Inflammatory macrophage treated with lipopolysaccharide for 4 hours (primary cell): ENCODE measurements around the gene SH2D7.

Source experiments
- DNase-seq: peaks from one replicate; pipeline ENCODE4 v3.0.0-alpha.2; 2020

The SH2D7 gene

DNA sequence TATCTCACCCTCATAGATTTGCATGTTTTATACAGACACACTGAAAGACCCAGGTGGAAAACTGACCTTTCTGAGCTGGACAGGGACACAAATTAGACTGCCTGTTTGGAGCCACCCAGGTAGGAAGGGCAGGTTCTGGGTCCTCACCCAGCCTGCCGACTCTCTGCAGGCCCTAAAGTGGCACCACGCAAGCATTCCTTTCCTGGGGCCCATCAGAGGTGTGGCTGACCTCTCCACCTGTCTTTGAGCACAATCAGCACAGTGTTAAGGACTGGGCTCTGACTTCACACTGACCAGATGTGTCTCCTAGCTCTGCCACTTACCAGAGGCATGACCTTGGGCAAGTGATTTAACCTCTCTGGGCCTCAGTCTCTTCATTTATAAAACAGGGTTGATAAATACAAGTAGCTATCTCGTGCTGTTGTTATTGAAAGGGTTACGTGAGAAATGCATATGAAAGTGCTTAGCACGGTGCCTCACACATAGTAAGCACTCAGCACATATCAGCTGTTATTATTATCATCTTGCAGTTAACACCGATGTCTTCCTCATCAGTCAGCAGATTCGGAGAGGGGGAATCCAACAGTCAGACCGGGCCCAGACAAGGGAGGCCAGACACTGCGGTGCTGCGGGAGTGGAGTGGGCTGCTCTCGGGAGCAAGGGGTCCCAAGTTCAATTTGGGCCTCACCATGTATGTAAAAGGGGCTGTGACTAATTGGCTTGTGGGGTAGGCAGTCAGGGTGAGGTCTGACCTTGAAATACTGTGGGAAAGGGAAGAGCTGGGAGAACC is 12.9 kb upstream of the SH2D7 start:
- peak; percentile 27 for DNase-seq

DNA sequence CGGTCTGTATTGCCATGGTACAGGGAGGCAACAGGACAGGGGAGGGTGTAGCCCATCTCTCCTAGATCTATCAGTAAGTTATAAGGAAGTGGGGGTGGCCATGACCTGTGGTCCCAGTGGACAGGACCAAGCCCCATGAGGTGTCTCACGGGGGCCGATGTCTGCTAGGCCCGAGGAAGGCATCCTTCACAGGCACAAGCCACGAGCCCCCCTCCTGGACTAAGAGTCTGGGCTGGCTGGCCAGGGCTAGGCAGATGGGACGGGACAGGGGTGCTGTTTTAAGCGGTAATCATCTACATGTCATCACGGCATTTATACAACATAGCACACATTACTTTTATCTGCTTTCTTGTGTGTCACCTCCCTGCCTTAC is 12.3 kb upstream of the SH2D7 start:
- no peak for DNase-seq

DNA sequence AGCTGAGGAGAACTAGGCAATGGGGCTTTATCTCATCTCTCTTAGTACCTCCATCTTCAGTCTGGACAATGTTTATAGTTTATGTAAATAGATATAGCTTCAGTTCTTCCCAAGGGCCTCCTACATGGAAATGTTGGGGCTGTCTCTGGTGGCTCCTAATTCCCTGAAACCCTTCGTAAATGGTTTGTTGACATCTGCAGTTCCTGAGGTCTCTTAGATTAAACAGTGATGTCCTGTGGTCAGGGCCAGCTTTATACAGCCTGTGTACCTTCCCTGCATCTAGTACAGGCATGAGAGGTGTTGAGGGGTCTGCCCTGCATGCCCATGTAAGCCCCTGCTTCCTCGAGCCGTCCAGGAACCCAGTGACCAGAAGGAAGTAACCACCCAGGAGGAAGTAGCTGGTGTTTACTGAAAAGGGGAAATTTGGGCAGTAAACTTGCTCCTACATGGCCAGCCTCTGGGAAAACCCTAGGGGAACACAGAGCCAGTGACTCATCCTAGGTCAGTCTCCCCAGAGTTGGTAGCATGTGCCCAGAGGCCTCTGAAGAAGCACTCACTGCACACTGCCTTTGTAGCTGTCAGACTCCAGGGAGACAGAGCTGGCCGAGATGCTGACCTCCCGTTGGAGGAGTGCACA is 10.1 kb upstream of the SH2D7 start:
- DNase-seq = peak; percentile 96

DNA sequence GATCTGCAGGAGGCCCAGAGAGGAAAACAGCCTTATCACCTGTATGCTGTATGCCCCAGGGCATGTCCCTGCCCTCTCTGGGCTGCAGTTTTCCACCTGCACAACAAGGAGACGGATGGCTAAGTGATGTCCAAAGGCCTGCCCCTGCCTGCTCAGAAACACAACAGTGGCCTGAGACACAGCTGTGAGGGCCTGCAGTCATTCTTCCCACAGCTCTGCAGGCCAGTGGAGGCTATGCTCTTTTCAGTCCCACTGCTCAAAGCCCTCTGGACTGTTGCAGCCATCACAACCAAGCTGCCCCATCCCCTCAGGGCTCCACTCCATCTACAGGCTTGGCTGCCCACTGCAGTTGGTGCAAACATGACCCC is 9.6 kb upstream of the SH2D7 start:
- no peak for DNase-seq

DNA sequence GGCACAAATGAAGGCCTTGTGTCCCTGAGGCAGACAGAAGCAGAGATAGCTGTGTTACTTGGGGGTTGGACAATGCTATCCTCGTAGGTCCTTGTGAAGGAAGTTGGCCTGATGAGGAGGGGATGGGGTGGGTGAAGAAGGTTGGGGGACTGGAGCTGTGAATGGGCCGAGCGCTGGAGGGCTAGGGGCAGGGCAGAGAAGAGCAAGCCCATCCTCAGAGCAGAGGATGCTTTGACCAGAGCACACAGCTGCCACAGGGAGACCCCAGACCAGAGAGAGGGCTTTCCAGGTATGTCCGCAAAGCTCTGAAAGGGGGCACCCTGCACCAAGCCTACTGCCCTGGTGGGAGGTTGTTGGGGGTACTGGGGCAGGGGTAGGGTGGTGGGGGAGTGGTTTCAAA is 9.2 kb upstream of the SH2D7 start:
- no peak for DNase-seq

DNA sequence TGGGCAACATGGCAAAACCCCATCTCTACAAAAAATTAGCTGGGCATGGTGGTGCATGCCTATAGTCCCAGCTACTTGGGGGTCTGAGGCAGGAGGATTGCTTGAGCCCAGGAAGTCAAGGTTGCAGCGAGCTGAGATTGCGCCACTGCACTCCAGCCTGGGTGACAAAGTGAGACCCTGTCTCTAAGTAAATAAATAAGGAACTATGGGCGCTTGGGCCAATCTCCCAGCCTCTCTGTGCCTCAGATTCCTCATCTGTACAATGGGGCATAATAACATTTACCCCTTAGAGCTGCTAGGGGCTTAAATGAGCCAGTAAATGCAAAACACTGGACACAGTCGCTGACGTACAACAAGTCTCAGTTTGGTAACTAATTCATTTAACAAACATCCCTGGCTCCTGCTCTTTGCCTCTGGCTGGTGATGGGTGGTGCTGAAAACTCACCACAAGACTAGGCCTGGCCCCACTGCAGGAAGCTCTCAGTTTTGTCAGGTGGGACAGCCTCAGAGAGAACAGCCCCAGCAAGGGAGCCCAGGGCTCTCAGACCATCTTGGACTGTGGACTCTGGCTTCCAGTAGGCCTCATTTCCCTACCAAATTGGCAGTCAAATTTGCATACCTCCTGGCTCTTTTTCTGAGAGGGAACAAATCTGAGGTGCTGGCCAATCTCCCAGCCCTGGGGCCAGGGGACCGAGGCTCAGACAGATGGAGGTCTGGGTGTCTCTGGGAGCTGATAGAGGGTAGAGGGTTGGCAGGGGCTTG is 8.5 kb upstream of the SH2D7 start:
- DNase-seq = peak; percentile 29

DNA sequence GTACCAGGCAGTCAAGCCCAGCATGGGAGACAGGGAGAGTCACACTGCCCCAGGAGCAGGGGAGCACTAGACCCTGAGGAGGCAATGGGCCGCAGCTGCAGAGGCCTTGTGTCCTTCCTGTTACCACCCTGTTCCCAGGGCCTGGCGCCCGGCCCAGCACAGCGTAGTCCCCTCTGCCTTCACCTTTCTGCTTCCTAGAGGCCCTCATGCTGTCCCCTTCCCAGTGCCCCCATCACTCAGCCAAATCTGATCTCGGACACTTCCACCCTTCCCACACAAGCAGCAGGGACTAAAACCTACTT is 8.0 kb upstream of the SH2D7 start:
- no peak for DNase-seq

DNA sequence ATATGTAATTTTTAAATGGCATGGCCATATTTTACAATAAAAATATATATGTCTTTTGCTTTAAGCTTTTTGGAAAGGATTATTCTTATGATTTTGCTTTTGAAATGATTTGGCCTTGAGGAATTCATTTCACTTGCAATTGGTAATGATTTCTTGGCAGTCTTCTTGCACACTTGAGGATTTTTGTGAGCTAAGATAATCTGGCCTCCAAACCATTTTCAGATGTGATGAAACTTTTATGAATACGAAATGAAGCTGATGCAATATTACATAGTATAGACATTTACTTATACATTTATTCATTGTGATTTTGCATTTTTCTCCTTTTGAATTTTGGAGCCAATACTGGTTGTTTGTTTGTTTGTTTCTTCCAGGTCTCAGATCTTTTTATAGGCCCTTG is 6.4 kb upstream of the SH2D7 start:
- DNase-seq = peak; percentile 72

DNA sequence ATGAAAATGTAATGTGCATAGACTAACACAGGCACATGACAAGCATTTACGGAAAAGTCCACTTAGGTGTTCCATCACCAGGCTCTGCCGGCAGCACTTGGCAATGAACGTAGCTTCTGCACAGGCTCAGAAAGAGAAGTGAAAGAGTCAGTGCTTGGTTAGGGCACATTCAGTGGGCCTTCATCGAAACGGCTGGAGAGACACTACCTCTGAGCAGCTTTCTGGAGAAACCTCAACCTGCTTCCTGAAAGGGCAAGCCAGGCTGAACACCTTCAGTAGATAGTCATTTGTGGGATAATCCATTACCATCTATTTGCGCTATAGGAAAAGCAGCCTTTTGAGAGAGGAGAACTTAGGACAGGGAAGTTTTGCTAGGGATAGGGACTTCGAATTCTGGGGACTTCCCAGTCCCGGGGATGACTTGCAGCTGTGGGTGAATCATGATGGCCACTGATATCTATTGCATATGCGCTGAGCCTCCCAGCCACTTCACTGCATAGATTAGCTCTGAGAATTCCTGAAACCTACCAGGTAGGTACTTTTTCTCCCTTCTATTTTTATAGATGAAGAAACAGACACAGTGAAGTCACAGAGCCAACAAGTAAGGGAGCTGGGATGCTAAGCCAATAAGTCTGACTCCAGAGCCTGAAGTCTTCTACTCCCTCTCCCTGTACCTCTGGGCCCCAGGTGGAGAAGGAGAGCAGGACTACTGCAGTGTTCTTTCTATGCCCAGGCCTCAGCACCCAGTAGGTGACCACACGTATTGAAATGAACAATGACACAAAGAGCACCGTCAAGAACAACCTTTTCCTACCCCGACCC is 4.2 kb upstream of the SH2D7 start:
- DNase-seq = peak; percentile 90

DNA sequence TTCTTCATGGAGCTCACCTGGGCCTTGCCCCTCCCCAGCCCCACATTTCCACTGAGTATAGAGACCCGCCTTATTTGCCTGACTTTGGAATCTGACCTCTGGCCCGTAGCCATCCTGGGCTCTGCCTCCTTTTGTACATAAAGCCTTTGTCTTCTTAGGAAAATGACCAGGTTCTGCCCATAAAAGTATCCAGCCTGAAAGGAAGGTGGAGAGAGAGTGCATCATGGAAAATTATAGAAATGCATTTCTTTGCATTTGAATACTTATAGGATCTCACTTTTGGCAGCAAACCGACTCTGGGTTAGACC is 3.6 kb upstream of the SH2D7 start:
- DNase-seq = no peak

DNA sequence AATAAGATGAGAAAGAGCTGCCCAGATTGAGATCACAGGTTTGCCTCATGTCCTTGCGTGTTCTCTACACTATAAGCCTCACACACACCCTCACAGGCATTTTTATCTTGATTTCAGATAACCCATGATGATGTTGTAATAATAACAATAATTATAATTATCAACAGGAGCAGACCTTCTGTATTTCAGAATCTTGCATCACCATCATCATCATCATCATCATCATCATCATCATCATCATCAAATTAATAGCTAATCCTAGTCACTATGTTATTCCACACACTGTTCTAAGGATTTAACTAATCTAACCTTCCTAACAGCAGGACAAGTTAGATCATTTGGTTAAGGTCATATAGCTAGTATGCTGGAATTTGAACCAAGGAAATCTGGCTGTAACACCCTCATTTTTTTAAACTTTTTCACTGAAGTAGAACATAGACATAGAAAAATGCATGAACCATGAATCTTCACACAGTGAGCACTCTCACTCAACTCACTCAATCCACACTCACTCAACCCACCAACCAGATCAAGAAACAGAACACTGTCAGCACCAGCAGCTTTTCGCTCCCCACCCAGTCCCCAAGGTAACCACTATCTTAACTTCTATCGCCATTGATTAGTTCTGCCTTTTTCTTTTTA is 1.8 kb upstream of the SH2D7 start:
- no peak for DNase-seq

DNA sequence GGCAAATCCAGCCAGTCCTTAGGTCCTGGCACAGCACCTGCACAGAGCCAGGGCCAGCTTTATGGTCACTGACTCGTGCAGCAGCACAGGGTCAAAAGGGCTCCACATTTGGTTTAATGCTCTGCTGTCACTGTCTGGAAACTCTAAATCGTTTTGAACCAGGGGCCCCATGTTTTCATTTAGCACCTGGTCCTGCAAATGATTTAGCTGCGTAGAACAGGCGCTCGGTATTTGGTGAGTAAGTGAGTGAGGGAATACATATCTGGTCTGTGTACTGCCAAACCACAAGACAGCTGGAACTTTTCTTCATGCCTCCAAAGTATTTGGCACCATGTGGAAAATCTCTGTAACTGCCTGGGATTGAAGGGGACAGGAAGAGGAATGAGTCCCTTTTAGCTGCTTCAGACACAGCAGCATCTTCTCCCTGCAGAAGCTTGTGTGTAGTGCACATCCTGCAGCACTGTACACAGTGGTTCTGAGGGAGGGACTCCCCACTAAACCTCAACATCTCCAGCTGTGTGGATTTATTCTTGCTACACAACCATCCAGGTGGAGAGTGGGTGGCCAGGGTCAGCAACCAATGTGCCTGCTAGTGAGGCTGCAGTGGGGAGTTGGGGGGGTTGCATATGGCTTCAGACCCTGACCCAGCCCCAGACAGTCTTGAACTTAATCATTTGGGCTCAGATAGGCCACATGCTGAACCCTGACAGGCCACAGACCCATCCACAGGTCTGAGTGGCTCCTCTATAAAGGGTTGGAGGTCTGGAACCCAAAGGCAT is 1.1 kb downstream of the SH2D7 start:
- no peak for DNase-seq

DNA sequence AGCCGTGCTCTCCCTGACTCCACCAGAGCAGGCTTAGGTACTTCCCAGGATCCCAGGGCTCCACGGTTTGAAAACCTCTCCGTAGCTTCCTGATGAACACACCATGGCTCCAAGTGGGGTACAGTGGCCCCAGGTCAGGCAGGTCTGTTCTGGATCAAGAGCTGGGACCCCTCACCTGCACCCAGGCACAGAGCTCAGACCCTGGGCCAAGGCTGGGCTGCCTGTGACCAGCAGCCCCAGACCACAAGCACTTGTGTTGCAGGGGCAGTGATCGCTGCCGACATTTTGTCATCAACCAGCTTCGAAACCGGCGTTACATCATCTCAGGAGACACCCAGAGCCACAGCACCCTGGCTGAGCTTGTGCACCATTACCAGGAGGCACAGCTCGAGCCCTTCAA is 5.3 kb downstream of the SH2D7 start:
- DNase-seq = no peak

DNA sequence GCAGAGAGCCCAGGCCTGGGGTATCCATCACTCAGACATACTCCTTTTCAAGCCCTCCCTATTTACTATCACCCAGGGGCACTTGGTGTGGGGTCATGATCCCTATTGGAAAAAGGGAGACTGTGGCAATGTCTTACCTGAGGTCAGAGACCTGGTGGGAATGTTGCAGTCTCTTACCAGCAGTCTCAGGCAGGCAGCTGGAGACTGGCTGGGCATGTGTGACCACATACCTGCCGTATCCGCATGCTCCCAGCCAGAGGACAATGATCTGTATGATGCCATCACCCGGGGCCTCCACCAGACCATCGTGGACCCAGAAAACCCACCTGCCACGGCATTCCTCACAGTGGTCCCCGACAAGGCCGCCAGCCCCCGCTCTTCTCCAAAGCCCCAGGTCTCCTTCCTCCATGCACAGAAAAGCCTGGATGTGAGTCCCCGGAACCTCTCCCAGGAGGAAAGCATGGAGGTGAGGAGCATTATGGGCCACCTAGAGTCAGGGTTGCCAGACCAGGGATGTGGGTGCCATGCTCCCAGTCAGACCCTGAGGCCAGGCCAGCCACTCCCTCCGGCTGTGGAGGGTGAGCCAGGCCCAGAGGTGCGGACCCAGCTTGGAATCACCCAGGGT is 5.9 kb downstream of the SH2D7 start:
- DNase-seq = no peak

DNA sequence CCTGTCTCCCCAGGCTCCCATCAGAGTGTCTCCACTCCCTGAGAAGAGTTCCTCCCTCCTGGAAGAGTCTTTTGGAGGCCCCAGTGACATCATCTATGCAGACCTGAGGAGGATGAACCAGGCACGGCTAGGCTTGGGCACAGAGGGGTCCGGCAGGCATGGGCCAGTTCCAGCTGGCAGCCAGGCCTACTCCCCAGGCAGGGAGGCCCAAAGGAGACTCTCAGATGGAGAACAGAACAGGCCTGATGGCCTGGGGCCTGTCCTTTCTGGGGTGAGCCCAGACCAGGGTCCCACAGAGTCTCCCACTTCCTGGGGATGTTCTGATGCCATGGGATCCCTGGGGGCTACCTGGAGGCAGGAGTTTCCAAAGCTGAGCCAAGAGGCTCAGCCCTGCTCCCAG is 8.5 kb downstream of the SH2D7 start:
- no peak for DNase-seq

DNA sequence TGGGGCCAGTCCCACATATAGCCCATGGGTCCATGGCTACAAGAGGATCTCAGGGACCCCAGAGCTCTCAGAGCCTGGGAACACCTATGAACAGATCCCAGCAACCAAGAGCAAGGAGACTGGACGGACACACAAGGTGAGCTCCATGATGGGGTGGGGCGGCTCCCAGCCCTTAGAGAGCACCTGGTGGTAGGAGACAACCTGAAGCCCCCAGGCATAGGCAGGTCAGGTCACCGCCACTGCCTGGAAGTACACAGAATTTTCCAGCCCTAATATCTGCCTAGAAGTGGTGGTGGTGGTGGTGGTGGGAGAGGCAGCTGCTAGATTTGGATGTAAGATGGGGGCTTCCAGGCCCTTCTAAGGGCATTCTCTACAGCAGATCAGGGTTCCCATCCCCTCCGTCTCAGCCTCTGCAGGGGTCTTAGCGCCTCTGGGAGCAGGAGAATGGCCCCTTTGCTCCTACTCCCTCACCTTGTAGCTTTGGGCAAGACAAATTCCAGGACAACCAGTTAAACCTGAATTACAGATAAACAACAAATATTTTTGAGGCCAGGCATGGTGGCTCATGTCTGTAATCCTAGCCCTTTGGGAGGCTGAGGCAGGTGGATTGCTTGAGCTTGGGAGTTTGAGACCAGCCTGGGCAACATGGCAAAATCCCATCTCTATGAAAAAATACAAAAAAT is 9.2 kb downstream of the SH2D7 start:
- no peak for DNase-seq

DNA sequence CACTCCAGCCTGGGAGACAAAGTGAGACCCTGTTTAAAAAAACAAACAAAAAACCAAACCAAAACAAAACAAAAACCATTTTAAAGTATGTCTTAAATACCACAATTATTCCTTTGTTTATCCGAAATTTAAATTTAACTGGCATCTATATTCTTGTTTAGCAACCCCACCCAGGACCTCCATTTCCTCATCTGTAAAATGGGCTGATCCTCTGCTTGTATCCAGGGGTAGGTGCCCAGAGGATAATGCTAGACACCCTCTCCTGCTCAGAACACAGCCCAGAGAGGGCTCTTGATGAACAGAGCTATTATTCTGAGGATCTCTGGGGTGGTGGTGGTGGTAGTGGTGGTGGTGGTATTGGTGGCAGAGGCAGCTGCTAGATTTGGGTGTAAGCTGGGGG is 9.8 kb downstream of the SH2D7 start:
- DNase-seq = no peak

DNA sequence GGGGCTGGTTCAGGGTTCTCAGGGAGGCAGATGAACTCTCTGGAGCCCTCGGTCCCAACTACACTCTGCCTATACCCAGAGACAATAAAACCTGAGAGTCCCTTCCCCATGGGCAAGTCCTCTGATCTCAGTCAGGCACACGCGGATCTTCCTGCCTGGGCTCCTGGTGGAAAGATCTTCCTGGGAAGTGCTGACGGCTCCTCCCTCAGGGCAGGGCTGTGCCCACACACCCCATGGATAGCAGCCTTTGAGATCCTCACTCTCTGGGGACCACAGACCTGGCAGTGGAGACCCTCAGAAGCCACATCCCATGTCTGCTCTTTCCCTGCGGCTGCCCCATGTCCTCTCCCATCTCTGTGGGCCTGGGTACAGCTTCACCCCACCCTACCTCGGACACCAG is 10.4 kb downstream of the SH2D7 start:
- DNase-seq = no peak

DNA sequence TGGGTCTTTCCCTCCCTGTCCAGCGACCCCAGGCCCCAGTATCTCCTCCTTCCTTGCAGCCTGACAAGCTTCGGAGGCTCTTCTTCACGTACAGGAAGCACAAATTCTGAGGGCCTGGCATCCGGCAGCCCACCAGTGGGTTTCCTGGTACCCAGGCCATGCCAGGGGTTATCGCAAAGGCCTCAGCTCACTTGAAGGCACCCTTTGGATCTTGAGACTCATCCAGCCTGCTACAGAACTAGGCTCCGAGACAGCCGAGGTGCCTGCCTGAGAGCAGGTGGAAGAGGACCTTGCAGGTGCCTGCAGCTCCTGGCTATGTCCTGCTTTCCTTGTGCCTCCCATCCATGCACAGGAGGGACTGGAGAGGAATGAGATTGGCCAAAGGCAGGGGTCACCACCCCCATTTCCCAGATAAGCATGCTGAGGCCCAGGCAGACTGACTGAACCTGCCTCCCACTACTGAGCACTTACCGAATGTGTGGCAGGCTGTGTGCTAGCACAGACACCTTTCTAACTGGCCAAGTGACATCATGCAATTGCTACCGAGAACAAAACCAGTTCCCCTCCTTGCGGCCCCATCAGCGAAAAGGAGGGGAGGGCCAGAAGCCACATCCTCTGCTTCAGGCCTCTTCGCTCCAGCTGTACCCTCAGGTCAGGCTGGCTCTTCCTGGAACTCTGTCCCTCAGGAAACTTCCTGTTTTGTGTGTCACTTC is 11.2 kb downstream of the SH2D7 start:
- peak; percentile 27 for DNase-seq

DNA sequence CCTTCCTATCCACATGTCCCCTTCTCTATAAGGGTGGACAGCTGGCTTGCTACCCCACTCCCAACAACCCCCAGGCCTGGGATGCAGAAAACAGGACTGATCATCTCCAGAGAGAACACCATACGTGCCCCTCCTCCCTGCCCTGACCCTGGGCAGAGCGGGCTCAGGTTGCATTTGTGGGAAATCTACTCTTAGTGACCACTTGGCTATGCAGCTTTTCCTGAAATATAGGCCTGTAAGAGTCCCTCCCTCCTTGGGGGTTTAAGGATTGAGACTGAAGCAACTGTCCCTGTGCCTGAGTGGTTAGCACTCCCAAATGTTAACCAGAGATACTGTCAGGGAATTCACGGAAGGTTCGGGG is 11.7 kb downstream of the SH2D7 start:
- DNase-seq = no peak
